ENCODE data around the gene TTC9B. TPM values are rescaled to one million over a fixed set of nuclear protein-coding genes. Genes with fewer than 3 reads are reported as not detected.

Gene TTC9B
- not detected for total RNA-seq
- total RNA-seq: 0 reads per million in 2 donors

DNA sequence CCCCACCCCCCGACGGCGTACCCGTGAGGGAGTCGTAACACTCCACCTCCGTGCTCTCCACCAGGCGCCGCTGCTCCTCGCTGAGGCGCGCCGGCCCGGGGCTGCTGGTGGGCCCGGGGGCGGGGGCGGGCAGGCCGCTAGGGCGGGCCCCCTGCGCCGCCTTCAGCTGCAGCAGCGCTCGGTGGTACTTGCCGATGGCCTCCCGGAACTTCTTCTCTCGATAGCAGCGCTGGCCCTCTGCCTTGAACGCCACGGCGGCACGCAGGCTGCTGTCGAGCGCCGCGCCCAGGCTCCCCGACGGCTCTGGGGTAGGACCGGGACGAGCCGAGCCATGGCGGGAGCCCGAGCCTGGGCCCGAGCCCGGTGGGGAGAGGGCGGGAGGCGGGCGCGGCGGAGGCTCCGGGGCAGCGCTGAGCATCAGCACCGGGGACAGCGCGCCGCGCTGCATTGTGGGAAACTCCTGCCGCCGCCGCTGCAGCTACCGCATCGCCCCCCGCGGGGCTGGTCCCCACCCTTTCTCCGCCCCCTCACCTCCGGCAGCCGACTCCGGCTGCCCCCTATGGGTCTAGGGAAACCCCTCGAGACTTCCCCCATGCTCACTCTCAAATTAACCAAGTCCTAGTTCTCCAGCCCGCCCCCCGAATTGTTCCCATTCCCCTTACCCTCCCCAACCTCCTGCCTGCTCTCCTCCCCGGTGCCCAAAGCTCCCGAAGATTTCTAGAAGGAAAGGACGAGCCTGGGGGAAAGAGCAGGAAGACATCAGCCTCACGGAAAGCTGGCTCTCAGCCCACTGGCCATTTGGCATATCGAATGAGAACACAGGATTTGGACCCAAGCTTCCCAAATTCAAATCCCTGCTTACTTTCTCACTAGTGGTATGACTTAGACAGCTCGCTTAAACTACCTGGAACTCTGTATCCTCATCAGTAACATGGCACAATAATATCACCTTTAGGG is at the start of gene TTC9B:
Gene TTC9B (minus strand): TSS at position 451 of the 957 bp plus-strand sequence. CDS start 3 bp downstream, at position 448.
- H3K4me3 Mint-ChIP-seq: no peak within 1 kb of the TSS
- no peak within 1 kb of the TSS for H3K27ac Mint-ChIP-seq
- H3K27me3 Mint-ChIP-seq: peaks cover 42% of the 10 kb centered on the region
- ATAC-seq: peak; percentile 66
- peaks cover 6% of the 10 kb centered on the region for H3K4me1 Mint-ChIP-seq
- H3K36me3 Mint-ChIP-seq (ENCODE audit: low read depth): peaks cover 4% of the 10 kb centered on the region
- H3K9me3 ChIP-seq (ENCODE audit: control insufficient read depth, low read length, poor library complexity, severe bottlenecking): no peaks in the 10 kb centered on the region
- DNase-seq: peak in 2 of 3 donors; percentile 27 to 51

DNA sequence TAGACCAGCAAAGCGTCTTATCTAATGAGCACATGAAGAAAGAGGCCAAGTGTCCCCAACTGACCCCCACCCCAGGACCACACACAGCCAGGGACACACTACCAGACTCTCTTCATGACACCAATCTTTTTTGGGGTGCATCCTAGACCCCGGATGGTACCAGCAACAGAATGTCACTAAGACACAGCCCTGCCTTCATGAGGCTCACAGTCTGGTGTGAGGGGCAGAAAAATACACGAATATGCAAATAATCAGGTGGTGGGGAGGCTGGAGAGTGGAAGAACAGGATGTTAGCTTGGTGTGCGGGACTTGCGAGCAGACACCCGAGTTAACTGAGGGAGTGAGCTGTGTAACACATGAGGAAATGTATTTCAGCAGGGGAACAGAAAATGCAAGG is 49.4 kb upstream of the TTC9B start:
- H3K27ac Mint-ChIP-seq: peak overlapping the region; percentile 67
- ATAC-seq (no peak), DNase-seq (no peak)
- H3K9me3 ChIP-seq (ENCODE audit: control insufficient read depth, low read length, poor library complexity, severe bottlenecking): no peaks in the 10 kb centered on the region
- peaks cover 37% of the 10 kb centered on the region for H3K4me1 Mint-ChIP-seq
- peaks cover 3% of the 10 kb centered on the region for H3K36me3 Mint-ChIP-seq (ENCODE audit: low read depth)
- no peaks in the 10 kb centered on the region for H3K27me3 Mint-ChIP-seq
- H3K4me3 Mint-ChIP-seq: no peak overlapping the region

DNA sequence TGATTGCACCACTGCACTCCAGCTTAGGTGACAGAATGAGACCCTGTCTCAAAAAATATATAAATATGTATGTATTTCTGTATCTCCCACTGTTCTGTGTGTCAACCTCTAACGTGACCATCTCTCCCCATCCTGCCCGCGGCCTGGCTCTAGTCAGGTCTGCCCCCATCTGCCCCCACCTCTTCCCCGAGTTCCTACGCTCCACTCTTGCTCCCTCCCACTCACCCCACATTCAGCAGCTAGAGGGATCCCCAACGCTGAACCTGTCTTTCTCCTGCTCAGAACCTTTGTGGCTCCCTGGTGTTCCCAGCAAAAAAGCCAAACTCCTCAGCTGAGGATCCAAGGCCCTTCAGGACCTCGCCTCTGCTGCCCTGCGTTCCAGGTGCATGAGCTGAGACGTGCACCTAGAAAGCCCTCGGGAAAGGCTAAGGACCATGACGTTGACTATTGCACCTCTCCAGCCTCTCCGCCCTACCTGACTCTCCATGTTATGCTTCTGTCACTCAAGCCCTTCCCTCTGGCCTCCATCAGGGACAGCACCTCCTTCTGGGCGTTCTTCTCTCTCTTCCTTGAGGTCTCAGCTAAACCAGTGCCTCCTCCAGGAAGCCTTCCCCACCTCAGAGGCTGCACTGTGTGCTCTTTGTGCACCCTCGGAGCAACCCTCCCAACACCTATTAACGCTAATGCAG is 48.9 kb upstream of the TTC9B start:
- no peak overlapping the region for H3K4me3 Mint-ChIP-seq
- no peaks in the 10 kb centered on the region for H3K9me3 ChIP-seq (ENCODE audit: control insufficient read depth, low read length, poor library complexity, severe bottlenecking)
- peak overlapping the region; percentile 67 for H3K27ac Mint-ChIP-seq
- no peaks in the 10 kb centered on the region for H3K27me3 Mint-ChIP-seq
- ATAC-seq (no peak), DNase-seq (no peak)
- H3K36me3 Mint-ChIP-seq (ENCODE audit: low read depth): peaks cover 3% of the 10 kb centered on the region
- H3K4me1 Mint-ChIP-seq: peaks cover 33% of the 10 kb centered on the region

DNA sequence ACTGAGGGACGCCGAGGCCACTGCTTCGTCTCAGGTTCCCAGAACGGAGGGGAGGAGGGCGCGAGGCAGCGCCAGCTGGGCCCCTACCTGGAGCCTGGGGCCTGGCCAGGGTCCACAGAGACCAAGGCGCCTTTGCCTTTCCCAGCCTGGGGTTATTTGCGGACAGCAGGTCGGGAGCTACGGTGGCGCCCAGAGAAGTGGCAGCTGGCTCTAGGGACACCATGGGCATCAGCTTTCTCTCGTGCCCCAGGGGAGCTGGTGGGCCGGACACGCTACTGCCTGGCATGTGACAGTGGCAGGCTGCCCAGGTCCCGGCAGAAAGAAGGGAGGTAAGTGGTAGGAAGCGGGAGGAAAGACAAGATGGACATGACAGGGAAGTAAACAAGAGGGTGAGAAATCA is 47.9 kb upstream of the TTC9B start:
- Mint-ChIP-seq H3K4me1 (peaks cover 37% of the 10 kb centered on the region), H3K27ac (no peak overlapping the region), H3K27me3 (no peaks in the 10 kb centered on the region), H3K36me3 (ENCODE audit: low read depth) (peaks cover 3% of the 10 kb centered on the region), H3K4me3 (no peak overlapping the region)
- ATAC-seq: no peak
- H3K9me3 ChIP-seq (ENCODE audit: control insufficient read depth, low read length, poor library complexity, severe bottlenecking): no peaks in the 10 kb centered on the region
- DNase-seq: no peak

DNA sequence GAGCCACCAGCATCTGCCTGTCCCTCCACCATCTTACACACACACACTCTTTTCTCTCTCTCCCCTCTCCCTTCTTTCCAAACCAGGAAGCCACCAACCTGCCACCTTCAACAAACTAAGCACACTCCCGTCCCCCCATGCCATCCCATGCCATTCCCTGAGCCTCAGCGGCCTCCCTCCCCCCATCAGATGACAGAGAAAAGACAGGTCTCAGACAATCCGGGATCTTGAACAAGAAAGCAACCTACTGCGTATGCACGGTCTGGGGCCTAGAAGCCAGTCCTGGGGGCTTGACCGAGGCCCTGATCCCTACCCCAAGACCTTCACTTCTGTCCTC is 47.5 kb upstream of the TTC9B start:
- H3K36me3 Mint-ChIP-seq (ENCODE audit: low read depth): peaks cover 3% of the 10 kb centered on the region
- no peak overlapping the region for H3K4me3 Mint-ChIP-seq
- H3K27ac Mint-ChIP-seq: no peak overlapping the region
- H3K27me3 Mint-ChIP-seq: no peaks in the 10 kb centered on the region
- no peaks in the 10 kb centered on the region for H3K9me3 ChIP-seq (ENCODE audit: control insufficient read depth, low read length, poor library complexity, severe bottlenecking)
- H3K4me1 Mint-ChIP-seq: peaks cover 37% of the 10 kb centered on the region
- no peak for ATAC-seq
- no peak for DNase-seq

DNA sequence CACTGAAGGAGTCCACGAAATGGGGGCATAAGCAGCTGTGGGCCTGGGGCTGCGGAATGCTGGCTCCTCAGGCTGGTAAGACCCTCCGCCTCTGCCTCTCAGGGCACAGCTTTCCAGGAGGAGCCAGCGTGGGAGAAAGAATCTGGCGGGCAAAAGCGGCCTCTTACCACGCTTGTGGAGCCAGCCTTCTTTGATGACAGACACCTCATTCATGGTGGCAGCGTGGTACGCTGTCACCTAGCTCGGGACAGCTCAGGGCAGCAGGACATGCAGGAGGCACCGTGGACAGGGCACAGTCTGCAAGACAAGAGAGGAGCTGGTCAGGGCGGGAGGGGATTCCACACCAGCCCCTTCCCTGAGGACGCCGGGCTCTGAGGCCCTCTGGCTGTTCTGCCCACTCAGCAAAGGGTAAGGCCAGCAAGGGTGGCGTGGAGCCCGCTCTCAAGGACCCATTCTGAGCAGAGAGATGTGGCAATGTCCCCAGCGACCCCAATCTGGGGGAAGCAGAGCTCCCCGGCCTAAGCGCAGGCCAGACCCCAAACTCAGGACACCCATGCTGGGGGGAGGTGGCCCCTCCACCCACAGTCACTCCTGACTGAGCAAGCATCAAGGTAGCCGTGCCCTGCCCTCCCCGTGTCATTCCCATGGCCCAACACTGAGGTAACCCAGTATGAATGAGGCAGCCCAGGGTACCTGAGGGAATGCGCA is 47.0 kb upstream of the TTC9B start:
- Mint-ChIP-seq H3K27ac (no peak overlapping the region), H3K36me3 (ENCODE audit: low read depth) (peaks cover 3% of the 10 kb centered on the region), H3K27me3 (no peaks in the 10 kb centered on the region), H3K4me3 (no peak overlapping the region), H3K4me1 (peaks cover 37% of the 10 kb centered on the region)
- DNase-seq: no peak
- no peak for ATAC-seq
- no peaks in the 10 kb centered on the region for H3K9me3 ChIP-seq (ENCODE audit: control insufficient read depth, low read length, poor library complexity, severe bottlenecking)

DNA sequence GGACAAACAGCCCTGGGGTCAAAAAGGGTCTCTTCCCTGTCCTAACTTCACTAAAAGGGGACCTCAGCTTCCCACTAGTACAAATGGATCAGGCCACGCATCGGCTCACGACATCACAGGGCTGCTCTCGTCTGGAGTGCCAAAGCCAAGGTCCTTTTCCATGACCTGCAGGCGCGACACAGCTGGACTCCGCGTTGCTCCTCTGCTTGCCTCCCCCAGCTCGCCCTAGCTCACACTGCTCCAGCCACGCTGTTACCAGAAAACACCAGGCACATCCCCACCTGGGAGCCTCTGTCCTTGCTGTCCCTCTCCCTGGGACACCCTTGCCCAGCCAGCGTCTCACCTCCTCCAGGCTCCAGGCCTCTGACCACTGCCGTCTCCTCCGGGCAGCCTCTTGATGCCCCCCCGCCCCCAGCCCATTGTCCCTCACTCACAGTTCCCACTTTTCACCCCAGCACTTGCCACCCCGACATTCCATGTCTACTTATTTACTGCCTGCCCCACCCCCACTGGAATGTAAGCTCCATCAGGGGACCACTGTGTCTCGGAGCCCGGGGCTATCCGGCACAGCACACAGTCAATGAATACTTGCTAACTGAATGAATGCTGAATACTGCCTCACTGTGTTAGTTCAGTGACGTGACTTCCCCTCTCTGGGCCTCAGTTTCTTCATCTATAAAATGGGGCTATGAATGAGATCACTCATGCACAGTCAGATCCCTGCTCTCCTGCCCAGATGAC is 46.3 kb upstream of the TTC9B start:
- Mint-ChIP-seq H3K27ac (no peak overlapping the region), H3K27me3 (no peaks in the 10 kb centered on the region), H3K4me3 (no peak overlapping the region), H3K4me1 (peaks cover 33% of the 10 kb centered on the region), H3K36me3 (ENCODE audit: low read depth) (peaks cover 3% of the 10 kb centered on the region)
- H3K9me3 ChIP-seq (ENCODE audit: control insufficient read depth, low read length, poor library complexity, severe bottlenecking): no peaks in the 10 kb centered on the region
- ATAC-seq: no peak
- no peak for DNase-seq

DNA sequence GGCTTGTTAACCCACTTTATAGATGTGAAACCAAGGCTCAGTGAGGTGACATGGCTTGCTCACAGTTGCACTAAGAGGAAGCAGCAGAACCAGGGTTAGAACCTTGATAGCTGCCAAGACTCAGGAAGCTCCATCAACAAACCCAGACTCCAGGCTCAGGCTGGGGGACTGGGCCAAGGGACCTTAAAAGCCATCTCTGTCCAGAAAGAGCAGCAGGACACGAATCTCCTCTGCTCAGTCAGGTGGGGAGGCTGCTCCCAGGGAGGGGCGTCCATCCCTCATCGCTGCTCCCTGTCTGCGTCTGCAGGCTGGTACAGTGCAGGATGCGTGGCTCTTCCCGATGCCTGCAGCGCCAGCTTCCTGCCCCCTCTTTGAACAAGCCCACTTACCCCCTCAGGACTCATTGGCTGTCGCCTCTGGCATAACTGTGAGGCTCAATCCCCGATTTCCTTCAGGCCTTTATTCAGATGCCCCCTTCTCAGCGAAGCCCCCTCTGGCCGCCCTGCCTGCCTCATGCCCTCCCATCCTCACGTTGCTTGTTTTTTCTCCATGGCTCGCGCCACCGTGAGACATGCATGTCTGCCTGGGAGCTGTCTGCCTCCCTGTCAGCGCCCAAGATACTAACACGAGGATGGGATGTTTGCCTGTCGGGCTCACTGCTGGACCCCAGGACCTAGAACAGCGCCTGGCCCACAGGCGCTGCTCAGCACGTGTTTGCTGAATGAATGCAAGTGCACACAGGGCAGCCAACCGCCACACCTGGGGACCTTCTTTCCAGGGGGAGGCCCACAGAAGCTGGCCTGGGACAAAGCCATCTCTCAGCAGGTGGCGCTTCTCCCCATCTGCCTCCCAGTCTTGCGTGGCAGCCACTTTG is 45.5 kb upstream of the TTC9B start:
- ATAC-seq (no peak), DNase-seq (no peak)
- no peak overlapping the region for H3K4me3 Mint-ChIP-seq

DNA sequence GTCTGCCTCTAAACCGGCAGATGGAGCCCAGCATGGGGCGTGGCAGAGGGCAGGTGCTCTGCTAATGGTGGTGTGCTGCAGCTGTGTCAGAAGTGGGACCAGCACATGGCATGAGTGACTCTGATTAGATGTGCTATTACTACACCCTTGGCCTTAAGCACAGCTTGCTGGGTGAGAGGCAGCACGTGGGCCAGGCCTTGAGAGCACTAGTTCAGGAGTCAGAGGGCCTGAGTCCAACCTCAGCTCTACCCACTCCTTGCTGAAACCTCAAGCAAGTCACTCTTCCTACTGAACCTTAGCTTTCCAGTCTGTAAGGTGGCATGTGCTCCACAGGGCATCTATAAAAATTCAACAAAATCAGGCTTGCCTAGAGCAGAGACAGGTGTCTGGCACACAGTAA is 44.2 kb upstream of the TTC9B start:
- H3K4me3 Mint-ChIP-seq: no peak overlapping the region
- ATAC-seq (peak; percentile 19), DNase-seq (no peak)
- H3K27me3 Mint-ChIP-seq: no peaks in the 10 kb centered on the region
- peaks cover 32% of the 10 kb centered on the region for H3K4me1 Mint-ChIP-seq
- peaks cover 3% of the 10 kb centered on the region for H3K36me3 Mint-ChIP-seq (ENCODE audit: low read depth)
- H3K27ac Mint-ChIP-seq: no peak overlapping the region
- H3K9me3 ChIP-seq (ENCODE audit: control insufficient read depth, low read length, poor library complexity, severe bottlenecking): no peaks in the 10 kb centered on the region

More for the DNA sequence above, 45.5 kb upstream of the TTC9B start:
- no peaks in the 10 kb centered on the region for H3K9me3 ChIP-seq (ENCODE audit: control insufficient read depth, low read length, poor library complexity, severe bottlenecking)
- Mint-ChIP-seq H3K36me3 (ENCODE audit: low read depth) (peaks cover 3% of the 10 kb centered on the region), H3K27me3 (no peaks in the 10 kb centered on the region), H3K27ac (no peak overlapping the region), H3K4me1 (peaks cover 35% of the 10 kb centered on the region)

DNA sequence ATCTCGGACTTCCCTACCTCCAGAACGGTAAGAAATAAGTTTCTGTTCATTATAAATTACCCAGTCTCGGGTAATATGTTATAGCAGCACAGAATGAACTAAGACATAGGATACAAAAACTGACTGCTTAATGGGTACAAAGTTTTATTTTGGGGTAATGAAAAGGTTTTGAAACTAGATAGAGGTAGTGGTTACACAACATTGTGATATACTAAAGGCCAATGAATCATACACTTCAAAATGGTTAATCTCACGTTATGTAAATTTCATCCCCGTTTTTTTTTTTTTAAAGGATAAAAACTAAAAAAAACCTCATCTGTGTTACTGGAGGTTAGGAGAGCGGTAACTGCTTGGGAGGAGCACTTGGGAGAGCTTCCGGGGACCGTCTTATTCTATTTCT is 43.4 kb upstream of the TTC9B start:
- H3K4me3 Mint-ChIP-seq: no peak overlapping the region
- no peaks in the 10 kb centered on the region for H3K9me3 ChIP-seq (ENCODE audit: control insufficient read depth, low read length, poor library complexity, severe bottlenecking)
- peaks cover 3% of the 10 kb centered on the region for H3K36me3 Mint-ChIP-seq (ENCODE audit: low read depth)
- H3K4me1 Mint-ChIP-seq: peaks cover 28% of the 10 kb centered on the region
- H3K27ac Mint-ChIP-seq: no peak overlapping the region
- ATAC-seq (no peak), DNase-seq (no peak)
- no peaks in the 10 kb centered on the region for H3K27me3 Mint-ChIP-seq

DNA sequence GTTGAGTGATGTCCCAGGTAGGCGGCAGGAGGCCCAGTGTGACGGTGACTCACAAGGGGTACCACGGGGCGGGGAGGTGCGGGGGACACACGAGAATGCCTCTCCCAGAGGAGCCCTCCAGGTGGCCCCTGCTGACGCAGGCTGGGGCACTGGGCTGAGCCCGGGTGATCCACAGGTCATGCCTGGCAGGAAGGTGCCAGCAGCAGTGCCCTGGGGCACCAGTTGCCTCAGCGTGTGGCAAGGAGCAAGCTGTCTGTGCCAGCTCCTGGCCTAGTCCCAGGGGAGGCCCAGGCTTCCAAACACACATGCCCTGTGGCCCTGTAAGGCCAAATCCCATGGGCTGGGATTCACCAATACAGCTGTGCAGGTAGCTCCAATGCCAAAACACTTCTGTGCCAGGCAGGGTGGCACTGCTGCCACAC is 38.9 kb upstream of the TTC9B start:
- no peaks in the 10 kb centered on the region for H3K27me3 Mint-ChIP-seq
- H3K27ac Mint-ChIP-seq: peak overlapping the region; percentile 56
- ATAC-seq: no peak
- H3K4me1 Mint-ChIP-seq: peaks cover 35% of the 10 kb centered on the region
- H3K36me3 Mint-ChIP-seq (ENCODE audit: low read depth): peaks cover 11% of the 10 kb centered on the region
- no peak for DNase-seq
- no peak overlapping the region for H3K4me3 Mint-ChIP-seq
- no peaks in the 10 kb centered on the region for H3K9me3 ChIP-seq (ENCODE audit: control insufficient read depth, low read length, poor library complexity, severe bottlenecking)

DNA sequence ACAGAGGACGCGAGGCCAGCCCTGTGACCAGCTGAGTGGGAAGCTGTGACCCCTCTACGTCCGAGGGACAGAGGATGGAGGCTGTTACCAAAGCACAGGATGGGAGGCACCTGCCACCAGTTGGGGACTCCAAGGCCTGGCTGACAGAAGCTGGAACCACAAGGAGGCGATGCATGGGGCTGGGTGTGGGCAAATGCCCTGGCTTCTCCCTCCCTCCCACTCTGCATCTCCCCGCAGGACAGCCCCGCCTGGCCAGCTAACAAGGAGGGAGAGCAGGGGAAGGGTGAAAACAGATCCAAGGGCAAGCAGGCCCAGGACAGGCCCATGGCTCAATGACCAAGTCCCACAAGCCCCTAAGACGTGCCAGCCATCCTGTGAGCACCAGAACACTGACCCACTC is 38.3 kb upstream of the TTC9B start:
- ATAC-seq (no peak), DNase-seq (no peak)
- Mint-ChIP-seq H3K4me1 (peaks cover 32% of the 10 kb centered on the region), H3K4me3 (no peak overlapping the region), H3K36me3 (ENCODE audit: low read depth) (peaks cover 11% of the 10 kb centered on the region), H3K27me3 (no peaks in the 10 kb centered on the region), H3K27ac (no peak overlapping the region)
- H3K9me3 ChIP-seq (ENCODE audit: control insufficient read depth, low read length, poor library complexity, severe bottlenecking): no peaks in the 10 kb centered on the region
